ENCODE results near the gene EPB41.

- TF ChIP-seq REST (IDR thresholded peaks at IDR 0.05; ENCODE audit: insufficient read depth in 1 of 2, low read depth in 2 of 2, low read length in 2 of 2) (no peak), TAF1 (IDR thresholded peaks at IDR 0.05; ENCODE audit: borderline replicate concordance, insufficient read depth, low read length) (no peak), SIN3A (IDR thresholded peaks at IDR 0.05; ENCODE audit: borderline replicate concordance, insufficient read depth, low read length) (no peak), POLR2AphosphoS5 (IDR thresholded peaks at IDR 0.05; ENCODE audit: low read depth, low read length) (no peak)
Measured at GRCh38 chr1:28954126-28954726, 39.9 kb downstream of the EPB41 start.
